HG03342 (cell line): ENCODE results near the gene IRF7.
"Not testable (repeated sequence)": the region's sequence is repeated elsewhere in the genome, so short reads cannot be mapped to it uniquely, and the experiment has no call there.

Experiments
- ATAC-seq: cut with Tn5 transposase; IDR thresholded peaks from one replicate; pipeline ENCODE4 v1.9.1; 2021; ENCODE audit warnings: mild to moderate bottlenecking, moderate library complexity; ENCODE audit not compliant: unreplicated experiment

IRF7 gene

DNA sequence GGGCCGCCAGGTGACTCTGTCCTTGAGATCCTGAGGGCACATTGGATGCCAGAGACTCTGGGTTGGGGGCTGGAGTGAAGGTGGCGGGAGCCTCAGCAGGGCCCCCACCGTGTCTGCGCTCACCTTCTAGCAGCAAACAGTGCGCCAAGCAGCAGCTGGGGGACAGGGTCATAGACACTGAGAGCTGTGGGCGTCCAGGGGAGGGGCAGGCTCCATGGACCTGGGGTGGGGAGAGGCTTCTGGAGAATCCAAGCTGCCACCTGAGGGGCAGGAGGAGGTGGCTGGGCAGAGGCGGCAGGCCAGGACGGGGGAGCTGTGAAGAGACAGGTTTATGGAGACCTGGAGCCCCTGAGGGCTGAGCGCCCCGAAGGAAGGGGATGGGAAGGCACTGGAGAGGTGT is 31.5 kb downstream of the IRF7 start:
- no peak for ATAC-seq

DNA sequence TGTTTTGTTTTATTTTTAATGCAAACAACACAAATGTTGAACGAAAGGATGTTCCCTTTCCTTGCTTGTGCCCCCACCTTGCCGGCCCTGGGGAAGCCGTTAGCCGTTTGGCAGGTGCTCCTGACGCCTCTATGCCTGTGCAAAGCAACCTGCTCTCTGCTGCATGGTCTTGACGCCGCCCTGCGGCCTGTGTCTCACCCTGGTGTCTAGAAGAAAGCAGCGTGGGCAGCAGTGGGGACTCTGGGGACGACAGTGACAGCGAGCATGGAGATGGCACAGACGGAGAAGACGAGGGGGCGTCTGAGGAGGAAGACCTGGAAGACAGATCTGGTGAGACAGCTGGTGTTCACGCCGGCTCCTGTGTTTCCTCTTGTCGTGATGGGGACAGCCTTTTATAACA is 34.0 kb downstream of the IRF7 start:
- ATAC-seq, result no peak

DNA sequence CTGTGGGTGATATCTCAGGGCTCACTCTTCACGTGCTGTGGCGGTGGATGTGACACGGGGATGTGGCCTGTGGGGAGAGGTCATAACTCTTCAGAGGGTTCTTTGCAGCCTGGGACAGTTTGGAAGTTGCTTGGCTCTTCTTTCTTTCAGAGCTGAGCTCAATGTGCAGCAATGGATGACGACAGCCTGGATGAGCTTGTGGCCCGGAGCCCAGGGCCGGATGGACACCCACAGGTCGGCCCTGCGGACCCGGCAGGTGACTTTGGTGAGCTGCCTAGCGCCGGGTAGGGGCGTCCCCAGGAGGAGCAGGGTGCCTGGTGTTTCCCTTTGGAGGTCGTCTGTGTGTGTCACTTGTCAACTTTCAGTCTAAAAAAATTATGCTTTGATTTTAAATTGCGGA is 34.4 kb downstream of the IRF7 start:
- no peak for ATAC-seq

DNA sequence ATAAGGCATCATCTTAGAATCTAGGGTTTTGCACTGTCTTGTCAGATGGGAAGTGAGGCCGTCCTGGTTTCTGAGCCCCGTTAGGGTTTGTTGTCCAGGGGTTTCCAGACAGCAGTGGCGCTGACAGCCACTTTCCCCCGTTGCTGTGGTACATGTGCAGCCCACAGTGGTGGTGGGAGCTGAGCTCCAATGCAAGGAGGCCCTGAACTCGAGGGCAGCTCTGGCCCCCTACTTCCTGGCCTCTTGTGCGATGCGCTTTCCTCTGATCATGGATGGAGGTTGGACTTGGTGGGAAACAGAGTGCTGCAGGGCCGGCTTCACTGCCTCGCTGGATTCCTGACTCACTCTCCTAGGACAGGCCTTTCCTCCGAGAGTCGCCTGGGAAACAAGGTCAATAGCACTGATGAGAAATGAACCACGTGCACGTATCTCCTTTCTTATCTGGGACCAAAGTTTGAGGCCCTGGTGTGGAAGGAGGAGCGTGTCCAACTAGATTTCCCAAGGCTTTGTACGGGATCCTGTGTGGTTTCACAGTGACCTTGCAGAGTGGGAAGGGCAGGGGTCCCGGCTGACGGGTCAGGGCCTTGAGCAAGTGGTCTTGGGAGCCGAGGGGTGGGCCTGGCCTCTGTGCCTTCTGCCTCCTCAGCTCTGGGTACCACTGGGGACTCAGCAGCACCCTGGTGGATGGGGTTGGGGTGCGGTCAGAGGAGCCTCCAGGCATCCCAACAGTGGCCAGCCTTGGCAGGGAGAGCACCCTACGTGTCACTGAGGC is 35.7 kb downstream of the IRF7 start:
- no peak for ATAC-seq

DNA sequence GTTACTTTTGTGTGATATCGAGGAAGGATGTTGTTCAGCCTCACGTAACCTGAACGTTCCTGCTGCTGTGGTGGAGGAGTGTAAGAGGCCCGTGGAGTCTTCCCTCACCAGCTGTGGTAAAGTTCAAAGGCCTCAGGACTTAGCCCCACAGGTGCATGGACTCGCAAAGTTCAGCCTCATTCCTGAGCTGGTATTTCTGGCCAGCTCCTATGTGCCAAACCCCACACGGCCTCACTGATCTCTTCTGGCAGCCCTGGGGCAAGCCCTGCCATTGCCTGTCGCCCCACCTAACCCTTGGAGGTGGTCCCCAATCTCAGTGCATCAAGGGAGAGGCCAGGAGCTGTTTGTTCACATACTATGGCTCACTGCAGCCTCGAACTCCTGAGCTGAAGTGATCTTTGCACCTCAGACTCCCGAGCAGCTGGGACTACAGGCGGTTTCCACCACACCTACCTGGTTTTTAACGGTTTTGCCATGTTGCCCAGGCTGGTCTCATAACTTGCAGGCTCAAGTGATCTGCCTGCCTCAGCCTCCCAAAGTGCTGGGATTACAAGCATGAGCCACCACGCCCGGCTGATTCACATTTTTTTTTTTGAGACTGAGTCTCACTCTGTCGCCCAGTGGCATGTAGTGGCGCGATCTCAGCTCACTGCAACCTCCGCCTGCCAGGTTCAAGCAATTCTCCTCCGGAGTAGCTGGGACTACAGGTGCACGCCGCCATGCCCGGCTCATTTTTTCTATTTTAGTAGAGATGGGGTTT is 37.3 kb downstream of the IRF7 start:
- ATAC-seq, result no peak

DNA sequence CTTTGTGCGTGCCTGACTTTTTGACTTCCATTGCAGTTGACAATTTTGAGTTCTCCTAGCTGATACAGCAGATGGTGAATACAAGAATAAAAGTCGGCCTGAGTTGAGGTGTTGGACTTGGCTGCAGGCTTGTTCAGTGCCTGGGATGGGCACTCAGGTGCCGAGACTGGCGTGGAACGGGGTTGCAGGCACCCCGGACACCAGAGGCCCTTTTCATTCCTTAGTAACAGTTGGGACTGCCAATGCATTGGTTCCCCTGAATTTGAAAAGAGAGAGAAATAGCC is 38.2 kb downstream of the IRF7 start:
- no peak for ATAC-seq

DNA sequence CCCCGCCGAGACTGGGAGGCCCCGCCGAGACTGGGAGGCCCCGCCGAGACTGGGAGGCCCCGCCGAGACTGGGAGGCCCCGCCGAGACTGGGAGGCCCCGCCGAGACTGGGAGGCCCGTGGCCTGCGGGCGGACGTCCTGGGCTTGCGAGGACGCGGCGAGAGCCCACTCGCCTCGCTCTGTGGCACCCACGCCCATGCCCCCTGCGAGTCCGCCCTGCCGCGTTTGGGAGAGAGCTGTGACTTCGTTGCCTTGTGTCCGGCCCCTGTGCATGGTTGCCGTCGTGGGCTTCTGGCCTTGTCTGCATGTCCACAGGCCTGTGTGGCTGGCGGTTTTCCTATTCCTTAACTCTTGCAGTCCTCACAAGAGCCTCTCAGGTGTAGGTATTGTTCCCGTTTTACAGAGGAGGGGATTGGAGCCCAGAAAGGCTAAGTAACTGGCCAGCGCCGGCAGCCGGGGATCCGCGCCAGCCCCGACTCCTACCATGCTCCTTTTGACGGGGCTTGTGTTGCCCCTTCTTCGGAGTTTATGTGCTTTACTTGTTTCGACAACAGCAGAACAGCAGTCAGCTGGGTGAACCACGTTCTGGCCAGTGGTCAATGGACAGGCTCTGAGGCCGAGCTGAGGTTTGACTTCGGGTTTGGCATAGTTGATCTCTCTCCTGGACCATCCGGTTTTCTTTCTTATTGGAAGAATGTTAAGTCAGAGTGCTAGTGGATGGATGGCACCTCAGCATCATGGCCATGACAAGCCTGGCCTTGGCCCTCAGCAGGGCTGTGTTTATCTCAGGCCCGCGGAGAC is 38.7 kb downstream of the IRF7 start:
- no peak for ATAC-seq

DNA sequence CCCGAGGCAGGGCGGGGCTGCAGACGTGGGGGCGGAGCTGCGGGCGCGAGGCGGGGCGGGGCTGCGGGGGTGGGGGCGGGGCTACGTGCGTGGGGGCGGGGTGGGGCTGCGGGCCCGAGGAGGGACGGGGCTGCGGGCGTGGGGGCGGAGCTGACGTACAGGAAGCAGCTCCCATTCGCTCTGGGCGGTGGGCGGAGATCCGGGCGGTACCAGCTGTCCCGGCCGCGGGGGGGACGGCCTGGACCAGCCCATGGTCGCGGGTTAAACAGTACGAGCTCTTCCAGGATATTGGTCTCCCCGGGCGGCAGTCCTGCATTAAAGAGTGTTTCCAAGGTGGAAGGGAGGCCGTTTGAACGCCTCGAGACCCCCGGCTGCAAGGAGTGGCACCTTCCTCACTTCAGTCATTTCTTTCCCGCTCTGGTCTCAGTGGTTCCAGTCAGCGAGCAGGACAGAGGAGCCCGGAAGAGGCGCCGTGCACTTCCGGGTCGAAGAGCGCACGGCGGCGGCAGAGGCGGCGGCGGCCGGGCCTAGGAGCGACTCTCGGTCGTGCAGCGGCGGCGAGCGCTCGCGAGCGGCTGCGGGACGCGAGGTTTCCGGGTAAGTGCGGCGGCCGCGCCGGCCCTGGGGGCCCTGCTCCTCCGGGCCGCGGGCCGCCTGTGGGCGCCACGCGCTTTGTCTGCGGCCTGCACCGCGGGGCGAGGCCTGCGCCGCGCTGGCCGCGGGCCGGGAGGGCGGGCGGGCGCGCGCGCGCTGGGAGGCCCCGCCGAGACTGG is 39.6 kb downstream of the IRF7 start, which contains the start of gene PHRF1:
Gene PHRF1, plus strand, starts transcription at position 475 of the 773 bp plus-strand sequence. CDS start 5,043 bp downstream, outside the sequence.
- peak; percentile 77 for ATAC-seq

DNA sequence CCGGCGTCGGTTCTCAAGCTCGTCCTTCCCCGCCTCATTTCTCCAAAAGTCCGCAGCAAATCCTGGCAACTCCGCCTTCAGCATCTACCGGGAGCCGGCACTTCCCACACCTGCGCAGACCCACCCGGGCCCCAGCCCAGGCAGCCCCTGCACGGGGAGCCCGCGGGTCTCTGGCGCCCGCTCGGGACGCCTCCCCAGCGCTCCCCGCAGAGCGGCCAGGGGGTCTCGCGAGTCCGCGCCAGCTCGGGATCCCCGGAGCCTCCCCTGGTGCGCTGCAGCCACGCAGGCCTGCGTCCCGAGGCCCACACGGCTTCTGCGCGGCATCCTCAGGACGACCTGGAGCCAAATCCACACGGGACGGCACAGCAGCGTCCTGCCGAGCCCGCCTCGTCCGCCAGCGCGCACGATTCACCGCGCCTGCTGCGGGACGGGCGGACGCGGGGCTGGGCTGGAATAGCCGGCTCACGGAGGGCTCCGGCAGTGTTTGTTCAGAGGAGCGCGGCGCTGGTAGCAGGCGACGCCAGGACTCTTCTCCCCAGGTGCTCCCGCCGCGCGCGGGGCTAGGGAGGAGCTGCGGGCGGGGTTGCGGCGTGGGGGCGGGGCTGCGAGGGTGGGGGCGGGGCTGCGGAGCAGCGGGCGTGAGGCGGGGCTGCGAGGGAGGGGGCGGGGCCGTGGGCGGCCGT is 40.3 kb downstream of the IRF7 start:
- ATAC-seq, result peak; percentile 27

DNA sequence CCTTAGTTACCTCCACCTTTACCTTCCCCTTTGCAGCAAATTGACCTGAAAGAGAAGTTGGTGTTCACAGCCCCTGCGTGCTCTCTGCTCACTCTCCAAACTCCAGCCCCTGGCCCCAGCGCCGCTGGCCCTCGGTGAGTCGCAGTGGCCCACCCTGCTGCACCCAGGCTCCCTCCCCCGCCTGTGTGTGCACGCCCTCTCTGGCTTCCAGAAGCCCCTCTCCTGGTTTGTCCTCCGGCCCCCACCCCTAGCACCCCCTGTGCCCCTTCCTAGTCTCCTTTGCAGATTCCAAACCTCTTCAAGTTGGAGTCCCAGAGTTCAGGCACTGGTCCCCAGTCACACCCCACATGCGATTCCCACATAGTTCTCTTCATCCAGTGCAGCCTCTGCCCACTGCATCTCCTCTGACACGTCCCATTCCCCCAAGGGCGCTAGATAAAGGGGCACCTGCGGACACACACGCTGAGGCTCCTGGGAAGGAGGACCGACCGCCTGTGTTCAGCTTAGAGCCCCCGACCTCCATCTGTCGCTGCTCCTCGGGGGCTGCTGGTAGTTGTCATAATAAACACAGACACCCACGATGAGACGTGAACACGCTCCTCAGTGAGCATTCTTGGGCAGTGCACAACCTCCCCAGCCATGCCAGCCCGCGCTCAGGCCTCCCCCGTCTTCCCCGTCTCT is 41.0 kb downstream of the IRF7 start:
- ATAC-seq, result no peak

DNA sequence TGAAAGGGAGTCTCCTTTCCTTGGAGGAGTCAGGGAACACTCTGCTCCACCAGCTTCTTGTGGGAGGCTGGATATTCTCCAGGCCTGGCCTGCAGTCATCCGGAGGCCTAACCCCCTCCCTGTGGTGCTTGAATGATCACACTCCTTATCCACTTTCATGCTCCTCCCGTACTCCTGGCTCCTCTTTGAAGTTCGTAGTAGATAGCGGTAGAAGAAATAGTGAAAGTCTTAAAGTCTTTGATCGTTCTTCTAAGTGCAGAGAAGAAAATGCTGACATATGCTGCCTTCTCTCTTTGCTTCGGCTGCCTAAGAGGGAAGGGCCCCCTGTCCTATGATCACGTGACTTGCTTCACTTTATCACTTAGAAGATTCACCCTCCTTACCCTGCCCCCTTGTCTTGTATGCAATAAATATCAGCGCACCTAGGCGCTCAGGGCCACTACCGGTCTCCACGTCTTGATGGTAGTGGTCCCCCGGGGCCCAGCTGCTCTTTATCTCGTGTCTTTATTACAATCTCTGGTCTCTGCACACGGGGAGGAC is 41.6 kb downstream of the IRF7 start:
- not testable (repeated sequence) for ATAC-seq

DNA sequence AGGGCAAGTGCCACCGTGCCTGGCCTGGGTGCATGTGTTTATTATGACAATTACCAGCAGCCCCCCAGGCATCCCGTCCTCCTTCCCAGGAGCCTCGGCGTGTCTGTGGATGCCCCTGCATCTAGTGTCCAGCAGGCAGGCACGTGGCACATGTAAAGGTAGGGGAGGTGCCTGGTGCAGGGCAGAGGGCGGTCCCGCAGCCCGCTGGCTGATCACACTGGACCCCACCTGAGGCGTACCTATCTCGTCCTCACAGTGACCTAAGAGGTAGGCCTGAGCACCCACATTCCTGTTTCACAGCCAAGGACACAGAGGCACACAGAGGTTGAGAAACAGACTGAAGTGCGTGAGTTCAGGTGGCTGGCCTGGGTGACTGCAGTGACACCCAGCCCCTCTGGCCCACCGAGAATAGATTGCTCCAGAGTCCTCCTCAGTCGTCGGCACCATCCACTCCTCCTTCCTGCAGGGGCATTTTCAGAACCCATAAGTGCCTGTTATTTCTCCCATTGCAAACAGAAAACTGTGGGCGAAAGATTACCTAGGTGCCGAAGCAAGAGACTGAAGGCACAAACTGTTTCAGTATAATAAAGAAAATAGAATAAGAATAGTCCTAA is 42.5 kb downstream of the IRF7 start:
- ATAC-seq, result no peak

DNA sequence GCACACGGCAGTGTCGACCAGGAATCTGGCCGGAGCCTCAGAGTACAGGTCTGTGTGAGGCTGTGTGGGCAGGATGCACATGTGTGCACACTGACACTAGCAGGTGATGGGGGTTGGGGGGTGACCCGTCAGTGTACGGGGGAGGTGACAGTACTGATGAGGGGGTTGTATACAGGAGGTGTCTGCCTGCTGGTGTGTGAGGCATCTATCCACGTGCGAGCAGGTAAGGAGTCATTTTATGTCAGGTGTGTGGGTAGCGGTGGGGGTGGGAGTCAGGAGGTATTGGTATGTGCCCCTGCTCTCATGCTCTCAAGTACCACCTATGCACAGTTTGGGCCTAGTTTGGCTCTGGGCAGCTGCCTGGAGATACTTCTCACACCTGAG is 44.0 kb downstream of the IRF7 start:
- ATAC-seq, result no peak

DNA sequence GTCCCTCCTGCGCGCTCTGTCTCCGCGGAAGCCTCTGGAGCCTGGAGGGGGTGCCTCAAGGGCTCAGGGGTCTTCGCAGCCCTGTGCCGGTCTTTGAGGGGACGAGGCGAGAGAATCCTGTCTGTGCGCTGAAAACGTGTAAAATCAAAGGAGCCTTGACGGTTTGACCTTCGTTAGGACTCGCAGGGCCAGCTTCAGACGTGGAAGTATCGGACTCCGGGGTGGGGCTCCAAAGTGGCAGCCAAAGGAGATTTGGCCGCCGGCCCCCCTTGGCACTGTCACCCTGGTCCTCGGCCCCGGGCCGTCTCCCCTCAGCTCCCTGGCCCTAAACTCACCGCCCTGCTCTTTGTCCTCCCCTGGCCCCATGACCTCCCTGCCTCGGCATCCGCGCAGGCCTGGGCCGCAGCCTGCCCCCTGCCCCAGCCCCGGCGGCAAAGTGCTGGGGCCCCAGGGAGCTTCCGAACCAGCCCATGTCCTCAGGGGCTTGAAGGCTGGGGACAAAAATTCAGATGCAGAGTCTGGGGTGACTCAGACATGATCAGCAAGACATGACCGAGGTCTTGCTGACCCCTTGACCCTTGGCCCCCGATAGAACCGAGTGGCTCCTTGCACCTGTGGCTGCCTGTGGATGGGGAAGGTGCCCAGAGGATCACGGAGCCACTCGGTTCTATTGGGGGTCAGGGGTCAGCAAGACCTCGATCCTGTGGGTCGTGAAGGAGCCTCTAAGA is 46.4 kb downstream of the IRF7 start:
- peak; percentile 2 for ATAC-seq

DNA sequence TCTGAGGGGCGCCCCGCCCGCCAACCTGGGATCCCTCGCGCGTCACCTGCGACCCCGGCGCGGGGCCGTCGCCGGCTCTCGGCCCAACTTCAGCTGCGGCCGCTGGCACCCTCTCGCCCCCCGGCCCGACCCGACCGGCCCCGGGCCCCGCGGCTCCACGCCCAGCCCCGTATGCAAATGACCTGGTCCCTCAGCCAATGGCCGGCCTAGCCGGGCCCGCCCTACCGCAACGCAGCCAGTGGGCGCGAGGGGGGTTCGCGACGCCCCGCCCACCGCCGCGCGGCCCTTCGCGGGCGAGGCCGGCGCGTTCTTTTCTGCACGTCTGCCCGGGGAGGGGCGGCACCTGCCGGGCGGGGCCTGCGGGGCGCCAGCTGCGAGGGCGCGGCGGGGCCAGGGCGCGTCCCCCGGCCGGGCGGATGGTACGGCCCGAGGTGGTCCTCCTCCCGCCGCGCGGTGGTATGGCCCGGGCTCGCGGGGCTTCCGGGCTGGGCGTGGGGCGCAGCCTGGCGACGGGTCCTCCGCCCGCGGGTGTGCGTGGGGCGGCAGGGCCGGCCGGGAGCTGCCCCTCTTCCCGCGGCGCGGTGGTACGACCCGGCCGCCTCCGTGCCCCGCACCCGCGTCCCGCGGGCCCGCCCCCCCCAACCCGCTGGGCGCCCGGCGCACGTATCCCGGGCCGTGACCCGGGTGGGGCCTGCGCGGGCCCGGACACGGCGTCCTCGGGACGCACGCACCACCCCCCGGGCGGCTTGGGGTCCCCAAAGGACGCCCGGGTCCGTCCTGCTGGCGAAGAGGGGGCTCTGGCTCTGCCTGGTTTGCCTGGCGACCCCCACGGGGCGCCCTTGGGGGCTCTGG is 47.2 kb downstream of the IRF7 start:
- ATAC-seq, result peak; percentile 90

DNA sequence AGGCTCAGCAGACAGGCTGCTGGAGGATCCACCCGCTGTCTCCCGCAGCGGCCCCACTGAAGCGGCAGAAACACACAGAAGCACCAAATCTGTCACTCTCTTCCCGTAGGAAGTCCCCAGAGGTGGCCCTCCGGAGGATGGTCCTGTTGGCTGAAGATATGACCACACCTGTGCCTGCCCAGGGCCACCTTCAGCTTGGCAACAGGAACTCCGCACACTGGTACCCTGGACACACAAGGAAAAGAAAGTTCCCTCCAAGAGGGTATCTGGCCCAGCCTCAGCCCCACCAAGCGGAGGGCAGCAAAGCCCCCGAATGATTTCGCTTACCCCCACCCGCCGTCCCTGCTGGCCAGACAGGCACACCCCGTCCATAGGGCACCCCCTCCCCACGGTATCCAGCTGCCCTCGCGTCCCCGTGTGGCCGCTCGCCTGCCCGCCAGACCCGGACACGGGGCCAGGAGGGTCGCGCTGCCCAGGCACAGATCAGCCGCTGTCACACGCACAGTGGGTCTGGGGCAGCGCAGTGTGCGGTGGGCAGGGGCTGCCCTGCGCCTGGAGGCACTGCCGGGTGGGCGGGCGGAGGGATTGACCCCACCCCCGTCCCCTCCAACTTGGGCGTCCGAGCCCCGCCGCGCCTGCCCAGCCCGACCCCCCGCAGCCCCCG is 48.0 kb downstream of the IRF7 start:
- no peak for ATAC-seq

DNA sequence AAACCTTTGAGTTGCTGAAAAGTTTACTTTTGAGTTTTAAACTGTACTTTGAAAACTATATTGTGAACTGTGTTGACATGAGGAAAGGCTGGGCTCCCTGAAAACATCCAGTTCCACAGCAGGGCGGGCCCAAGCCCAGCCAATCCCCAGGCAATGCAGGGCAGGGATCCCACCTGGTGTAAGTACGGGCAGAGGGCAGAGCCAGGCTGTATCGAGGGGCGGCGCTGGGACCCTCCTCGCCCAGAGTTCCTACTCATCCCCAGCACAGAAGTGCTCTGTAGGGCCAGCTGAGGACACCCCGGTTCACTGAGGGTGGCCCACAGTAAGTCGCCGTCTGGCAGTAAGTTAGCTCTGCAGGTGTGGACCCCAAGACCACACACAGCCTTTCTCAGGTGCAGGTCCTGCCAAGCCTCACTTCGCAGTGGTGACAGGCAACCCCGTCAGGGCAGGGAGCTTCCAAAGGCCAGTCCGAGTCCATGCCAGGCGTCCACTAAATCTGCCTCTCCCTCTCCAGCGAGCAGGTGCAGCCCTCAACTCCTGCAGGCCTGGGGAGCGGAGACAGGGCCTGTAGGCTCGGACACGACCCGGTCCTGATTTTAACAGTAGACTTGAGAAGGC is 48.6 kb downstream of the IRF7 start:
- no peak for ATAC-seq
